NCI-H345 (cell line): ENCODE measurements around the gene IL20RA.
"Not testable (repeated sequence)": the region's sequence is repeated elsewhere in the genome, so short reads cannot be mapped to it uniquely, and the experiment has no call there.

ENCODE experiments used
- DNase-seq: peaks from one replicate; lab custom pipeline; 2025; lab: John Stamatoyannopoulos, UW

Gene IL20RA

DNA sequence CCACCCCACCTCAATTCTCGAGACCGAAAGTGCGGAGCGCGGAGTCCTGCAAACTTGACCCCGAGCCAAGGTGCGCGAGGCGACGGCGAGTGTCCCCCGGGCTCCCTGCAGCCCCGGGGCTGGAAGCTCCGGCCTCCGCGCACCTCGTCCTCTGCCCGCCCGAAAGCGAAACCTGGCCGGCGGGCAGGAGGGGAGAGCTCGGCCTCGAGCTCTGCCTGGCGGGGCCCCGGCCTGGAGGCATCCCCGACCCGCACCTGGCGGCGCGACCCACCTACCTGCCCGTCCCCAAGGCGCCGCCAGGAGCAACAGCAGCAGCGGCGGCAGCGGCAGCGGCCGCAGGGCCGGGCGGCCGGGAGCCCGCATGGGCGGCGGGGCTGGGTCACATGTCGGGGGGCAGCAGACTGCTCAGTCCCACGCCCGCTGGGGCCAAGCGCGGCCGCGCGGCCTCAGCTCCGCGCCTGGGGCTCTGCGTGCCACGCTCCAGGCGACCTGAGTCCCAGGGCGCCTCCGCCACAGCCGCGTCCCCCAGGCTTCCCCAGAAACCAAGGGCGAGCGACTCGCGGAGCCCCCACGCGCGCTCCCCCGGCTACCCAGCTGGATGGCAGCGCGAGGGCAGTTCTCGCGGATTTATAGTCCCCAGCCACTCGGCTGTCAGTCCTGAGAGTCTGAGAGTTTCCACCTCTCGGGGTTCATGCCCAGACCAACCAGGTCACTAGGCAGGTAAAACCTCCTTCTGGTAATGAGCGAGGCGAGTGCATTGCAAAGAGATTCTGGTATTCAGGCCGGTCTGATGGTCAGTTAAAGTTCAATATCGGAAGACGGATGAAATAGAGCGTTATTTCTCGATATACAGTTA is at the start of gene IL20RA:
TSS of gene IL20RA (minus strand) at position 600 of the 856 bp plus-strand sequence. CDS start at position 363, 237 bp downstream.
- DNase-seq: peak; percentile 44

DNA sequence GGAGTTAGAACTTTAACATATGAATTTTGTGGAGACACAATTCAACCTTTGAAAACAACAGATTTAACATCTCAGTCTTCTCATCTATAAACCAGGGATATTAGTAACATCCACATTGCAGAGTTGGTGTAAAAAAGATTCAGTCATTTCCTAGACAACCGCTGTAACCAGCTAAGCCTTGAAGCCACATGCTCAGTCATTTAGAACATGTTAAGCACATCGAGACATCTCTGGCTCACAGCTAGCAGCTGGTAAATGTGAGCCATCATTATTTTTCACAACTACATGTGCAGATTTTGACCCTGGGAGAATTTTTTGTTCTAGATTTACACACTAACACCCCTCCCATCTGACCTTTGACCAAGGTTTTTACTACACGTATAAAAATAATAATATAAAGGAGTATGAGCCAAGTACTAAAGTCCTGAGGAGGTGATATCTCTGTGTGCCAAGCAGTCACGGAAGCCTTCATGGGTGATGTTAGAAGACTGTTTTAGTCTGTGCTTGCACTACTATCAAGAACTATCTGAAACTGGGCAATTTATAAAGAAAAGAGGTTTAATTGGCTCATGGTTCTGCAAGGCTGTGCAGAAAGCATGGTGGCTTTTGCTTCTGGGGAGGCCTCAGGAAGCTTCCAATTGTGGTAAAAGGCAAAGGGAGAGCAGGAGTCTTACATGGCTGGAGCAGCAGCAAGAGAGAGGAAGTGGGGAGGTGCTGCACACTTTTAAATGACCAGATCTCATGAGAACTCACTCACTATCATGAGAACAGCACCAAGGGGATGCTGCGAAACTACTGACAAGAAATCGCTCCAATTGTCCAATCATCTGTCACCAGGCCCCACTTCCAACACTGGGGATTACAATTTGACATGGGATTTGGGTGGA is 48.7 kb upstream of the IL20RA start:
- DNase-seq: no peak

DNA sequence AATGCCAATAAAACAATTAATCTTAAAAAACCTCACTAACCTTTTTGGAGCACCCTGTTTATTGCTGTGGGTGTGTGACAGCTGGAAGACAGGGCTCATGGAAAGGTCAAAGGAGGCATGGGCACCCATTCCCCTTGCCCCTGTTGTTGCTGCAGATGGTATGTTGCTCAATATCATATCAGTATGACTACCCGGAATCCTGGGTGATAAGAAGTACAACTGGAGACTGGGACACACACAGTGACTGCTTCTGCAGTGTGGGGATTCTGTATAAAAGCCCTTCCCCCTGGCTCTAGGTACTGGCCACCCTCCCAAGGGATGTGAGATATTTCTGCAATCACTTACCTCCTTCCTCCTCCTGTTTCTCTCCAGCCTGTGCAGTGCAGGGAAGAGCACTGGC is 47.3 kb upstream of the IL20RA start:
- no peak for DNase-seq

- DNase-seq: peak; percentile 11
Measured at GRCh38 chr6:137089305-137089704, 44.5 kb upstream of the IL20RA start.

DNA sequence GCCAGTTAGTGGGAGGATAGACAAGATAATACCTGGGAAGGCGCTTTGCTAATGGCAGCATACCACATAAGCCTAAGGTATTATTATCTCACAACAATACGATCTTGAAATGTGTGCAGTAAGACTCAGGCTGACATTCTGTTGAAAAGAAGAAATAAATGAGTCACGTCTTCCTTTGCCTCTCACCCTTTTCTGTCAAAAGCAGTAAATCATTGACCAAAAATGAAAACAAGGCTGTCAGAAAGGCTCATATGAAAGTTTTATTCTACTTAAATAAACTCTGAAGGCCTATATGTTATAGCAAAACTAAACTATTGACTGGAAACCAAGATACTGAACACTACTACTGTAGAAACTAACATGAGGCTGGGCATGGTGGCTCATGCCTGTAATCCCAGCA is 43.1 kb upstream of the IL20RA start:
- no peak for DNase-seq

DNA sequence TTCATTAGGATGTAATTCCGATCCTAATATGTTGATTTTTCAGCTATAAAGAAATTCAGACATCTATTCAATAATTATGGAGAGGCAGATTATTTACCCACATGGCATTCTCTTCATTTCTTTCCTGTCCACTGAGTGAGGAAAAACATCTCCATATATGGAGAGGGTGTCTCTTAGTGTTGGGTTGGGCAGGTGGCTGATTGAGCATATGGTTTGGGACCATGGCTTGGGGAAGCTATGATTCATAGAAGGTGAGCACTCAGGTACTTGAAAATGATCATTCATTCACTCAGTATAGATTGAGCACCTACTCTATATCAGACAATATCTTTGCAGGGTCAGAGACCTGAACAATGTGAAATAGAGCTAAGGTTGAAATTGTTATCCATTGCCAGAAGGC is 41.3 kb upstream of the IL20RA start:
- DNase-seq: no peak

- no peak for DNase-seq
Measured at GRCh38 chr6:137084865-137085617, 40.3 kb upstream of the IL20RA start.

DNA sequence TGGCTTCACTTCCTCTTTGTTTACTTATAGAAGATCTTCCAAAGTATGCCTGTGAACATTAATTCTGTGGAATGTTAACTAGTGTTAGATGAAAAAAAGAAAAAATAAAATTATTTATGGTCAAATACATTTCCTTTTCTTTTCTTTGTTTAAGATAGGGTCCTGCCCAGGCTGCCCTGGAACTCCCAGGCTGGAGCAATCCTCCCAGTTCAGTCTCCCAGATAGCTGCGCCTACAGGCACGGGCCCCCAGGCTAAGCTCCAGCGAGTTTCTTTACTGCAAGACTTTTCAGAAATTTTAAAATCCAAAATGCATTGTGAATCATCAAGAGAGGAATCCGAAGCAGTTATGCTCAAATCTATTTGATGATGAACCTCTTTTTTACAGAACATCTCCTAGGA is 39.3 kb upstream of the IL20RA start:
- no peak for DNase-seq

DNA sequence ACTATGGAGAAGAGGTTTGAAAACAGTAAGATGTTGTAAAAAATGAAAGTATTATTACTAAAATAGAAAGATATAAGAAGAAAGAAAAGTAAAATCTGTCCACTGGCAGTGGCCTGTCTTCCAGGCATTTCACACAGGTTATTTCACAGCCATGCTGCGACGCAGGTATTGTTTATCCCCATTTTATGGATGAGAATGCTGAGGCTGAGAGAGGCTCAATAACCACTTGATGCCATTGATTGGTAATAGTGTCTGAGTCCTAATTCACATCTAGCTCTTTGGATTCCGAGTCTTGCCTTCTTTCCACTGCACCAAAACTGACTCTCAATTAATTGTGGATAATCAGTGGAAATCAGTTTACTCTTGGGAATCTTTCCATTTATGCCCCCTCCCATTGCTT is 37.2 kb upstream of the IL20RA start:
- no peak for DNase-seq

- no peak for DNase-seq
Measured at GRCh38 chr6:137080711-137081110, 35.9 kb upstream of the IL20RA start.

- DNase-seq: peak; percentile 63
Measured at GRCh38 chr6:137076277-137077068, 31.7 kb upstream of the IL20RA start.

- not testable (repeated sequence) for DNase-seq
Measured at GRCh38 chr6:137075790-137076189, 31.0 kb upstream of the IL20RA start.

DNA sequence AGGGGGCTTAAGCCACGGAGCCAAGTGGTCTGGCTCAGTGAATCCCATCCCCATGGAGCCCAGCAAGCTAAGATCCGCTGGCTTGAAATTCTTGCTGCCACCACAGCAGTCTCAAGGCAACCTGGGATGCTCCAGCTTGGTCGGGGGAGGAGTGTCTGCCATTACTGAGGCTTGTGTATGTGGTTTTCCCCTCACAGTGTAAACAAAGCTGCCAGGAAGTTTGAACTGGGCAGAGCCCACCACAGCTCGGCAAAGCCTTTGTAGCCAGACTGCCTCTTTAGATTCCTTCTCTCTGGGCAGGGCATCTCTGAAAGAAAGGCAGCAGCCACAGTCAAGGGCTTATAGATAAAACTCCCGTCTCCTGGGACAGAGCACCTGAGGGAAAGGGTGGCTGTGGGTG is 25.5 kb upstream of the IL20RA start:
- DNase-seq: no peak

DNA sequence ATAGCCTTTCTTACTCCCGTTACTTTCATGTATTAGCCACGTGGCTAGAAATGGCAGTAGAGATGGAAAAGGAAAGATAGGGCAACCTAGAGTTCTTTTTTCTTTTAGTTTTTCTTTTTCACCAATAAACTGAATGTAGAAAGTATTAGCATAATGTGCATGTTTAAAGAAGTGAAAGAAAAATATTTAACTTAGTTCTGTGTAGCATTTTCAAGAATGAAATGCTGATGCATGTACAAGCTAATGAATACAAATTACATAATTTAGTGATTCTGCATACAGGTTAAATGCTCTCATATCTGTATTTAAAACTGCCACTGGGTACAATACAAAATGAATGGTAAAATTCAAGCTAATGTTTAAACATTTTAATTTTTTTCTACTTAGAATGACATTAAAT is 22.6 kb upstream of the IL20RA start:
- DNase-seq: no peak

DNA sequence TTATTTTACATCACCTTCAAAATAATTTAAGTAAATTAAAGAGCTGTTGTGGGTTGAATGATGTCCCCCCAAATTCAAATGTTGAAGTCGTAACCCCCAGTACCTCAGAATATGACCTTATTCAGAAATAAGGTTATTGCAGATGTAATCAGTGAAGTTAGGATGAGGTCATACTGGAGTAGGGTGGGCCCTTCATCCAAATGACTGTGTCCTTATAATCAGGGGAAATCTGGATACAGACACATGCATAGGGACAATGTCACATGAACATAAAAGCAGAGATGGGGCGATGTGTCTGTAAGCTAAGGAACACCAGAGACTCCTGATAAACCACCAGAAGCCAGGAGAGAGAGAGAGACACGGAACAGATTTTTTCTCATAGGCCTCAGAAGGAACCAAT is 13.3 kb upstream of the IL20RA start:
- no peak for DNase-seq

GRCh38 chr6:137056121-137056880 is 11.5 kb upstream of the IL20RA start:
- DNase-seq: no peak

DNA sequence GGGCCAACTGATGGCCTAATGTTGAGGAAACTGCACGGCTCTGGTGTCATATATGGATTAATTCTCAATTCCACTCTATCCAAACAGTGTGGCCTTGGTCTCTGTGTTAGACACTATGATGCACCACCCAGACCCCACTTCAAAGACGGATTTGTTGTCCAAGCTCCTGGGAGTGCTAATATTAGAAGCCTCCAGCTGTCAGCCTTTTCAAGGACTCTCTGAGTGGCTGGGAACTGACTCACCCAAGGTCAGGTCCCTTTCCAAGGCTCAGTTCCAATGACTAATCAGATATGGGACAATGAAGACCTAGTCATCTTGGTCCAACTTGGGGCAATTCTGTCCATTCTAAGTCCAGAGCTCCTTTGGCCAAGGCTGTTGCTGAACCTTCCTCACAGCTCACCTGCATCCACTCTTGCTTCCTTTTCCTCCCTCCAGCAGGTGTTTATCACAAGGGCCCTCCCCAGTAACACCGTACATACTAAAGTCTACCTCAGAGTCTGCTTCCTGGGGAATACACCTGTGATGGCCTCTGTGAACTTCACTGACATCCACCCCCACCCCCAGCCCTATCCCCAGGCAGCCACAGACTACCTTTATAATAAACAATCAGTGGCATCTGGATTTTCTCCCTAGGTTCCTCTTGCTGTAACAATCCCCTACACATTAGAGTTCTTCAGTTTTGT is 7.2 kb upstream of the IL20RA start:
- DNase-seq: no peak

- DNase-seq: no peak
Measured at GRCh38 chr6:137049095-137049494, 4.3 kb upstream of the IL20RA start.

GRCh38 chr6:137046871-137047412 is 2.2 kb upstream of the IL20RA start:
- DNase-seq: no peak
